Nephron (organoid): ENCODE results near the gene NRDC.
"Not testable (repeated sequence)": the region's sequence is repeated elsewhere in the genome, so short reads cannot be mapped to it uniquely, and the experiment has no call there.

Experiments used
- H3K27ac Mint-ChIP-seq, 3 experiments: 2 replicates each; pipeline ENCODE4 v1.8.0; 2020; ENCODE audit warnings: mixed read lengths in 3 of 3, mild to moderate bottlenecking in 2 of 3, moderate library complexity in 1 of 3
- H3K27me3 Mint-ChIP-seq: 2 replicates; pipeline ENCODE4 v1.8.0; 2021; ENCODE audit warnings: low read depth, mild to moderate bottlenecking, moderate library complexity, mixed read lengths
- H3K36me3 Mint-ChIP-seq: 2 replicates; pipeline ENCODE4 v1.8.0; 2020; ENCODE audit warnings: low read depth, mixed read lengths
- H3K4me1 Mint-ChIP-seq: 2 replicates; pipeline ENCODE4 v1.8.0; 2020; ENCODE audit warnings: mixed read lengths
- H3K4me3 Mint-ChIP-seq, 3 experiments: 2 replicates each; pipeline ENCODE4 v1.8.0; 2020; ENCODE audit warnings: mild to moderate bottlenecking in 3 of 3, mixed read lengths in 3 of 3, moderate library complexity in 2 of 3
- H3K9me3 Mint-ChIP-seq: 2 replicates; pipeline ENCODE4 v1.8.0; 2020; ENCODE audit warnings: mixed read lengths
- CTCF ChIP-seq, 3 experiments: fragments of 200-600 bp; sonication (generic); IDR thresholded peaks; one replicate each; pipeline ENCODE4 v1.5.0; 2021; ENCODE audit warnings: antibody characterized with exemption in 3 of 3; ENCODE audit not compliant: unreplicated experiment in 3 of 3

Gene NRDC

DNA sequence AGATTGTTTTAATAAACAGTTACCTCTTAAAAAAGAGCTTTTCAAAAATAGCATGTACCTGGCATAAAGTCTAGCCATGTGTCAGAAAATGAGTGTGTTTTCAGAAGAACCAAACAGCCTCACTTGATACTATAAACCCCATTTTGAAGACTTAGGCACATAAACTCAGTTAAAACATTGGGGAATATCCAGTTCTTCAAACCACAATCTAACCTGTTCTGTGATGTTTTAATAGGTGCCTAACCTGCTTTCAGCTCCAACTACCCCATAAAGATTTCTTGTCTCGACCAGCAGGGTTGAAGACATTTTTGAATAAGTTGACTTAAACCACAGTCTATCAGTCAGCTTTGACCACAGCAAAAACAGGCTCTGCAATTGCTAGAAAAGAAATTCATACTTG, 41.3 kb downstream of the NRDC start:
- Mint-ChIP-seq H3K4me3 (no peak overlapping the region), H3K27ac (no peak overlapping the region), H3K36me3 (peaks cover 43% of the 10 kb centered on the region), H3K27me3 (no peaks in the 10 kb centered on the region), H3K4me1 (no peaks in the 10 kb centered on the region), H3K9me3 (no peaks in the 10 kb centered on the region)
- no peak for TF ChIP-seq CTCF (IDR thresholded peaks at IDR 0.05; ENCODE audit: unreplicated experiment in 3 of 3)

DNA sequence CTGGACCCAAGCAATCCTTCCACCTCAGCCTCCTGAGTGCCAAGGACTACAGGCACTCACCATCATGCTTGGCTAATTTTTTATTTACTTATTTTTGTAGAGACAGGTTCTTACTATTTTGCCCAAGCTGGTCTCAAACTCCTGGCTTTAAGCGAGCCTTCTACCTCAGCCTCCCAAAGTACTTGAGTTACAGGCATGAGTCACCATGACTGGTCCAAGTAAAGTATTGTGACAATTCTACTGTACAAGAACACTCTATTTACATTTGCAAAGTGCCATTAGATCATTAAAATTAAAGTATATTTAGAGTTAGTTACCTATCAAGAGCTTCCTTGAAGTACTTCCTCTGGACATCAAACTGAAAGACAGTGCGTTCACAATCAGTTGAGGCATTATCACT, 44.8 kb downstream of the NRDC start:
- Mint-ChIP-seq H3K9me3 (no peaks in the 10 kb centered on the region), H3K27ac (no peak overlapping the region), H3K36me3 (peaks cover 50% of the 10 kb centered on the region), H3K27me3 (no peaks in the 10 kb centered on the region), H3K4me3 (no peak overlapping the region), H3K4me1 (no peaks in the 10 kb centered on the region)
- no peak for TF ChIP-seq CTCF (IDR thresholded peaks at IDR 0.05; ENCODE audit: unreplicated experiment in 3 of 3)

DNA sequence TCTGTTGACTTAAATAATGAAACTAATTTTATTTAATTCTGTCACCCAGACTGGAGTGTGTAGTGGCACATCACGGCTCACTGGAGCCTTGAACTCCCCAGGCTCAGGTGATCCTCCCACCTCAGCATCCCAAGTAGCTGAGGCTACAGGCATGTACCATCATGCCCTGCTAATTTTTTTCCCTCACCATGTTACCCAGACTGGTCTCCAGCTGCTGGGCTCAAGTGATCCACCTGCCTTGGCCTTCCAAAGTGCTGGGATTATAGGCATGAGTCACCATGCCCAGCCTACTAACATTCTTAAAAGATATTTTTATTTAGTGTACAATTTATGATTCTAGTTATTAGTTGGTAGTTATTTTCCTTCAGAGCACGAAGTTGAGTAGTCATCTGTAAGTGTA, 49.5 kb downstream of the NRDC start:
- Mint-ChIP-seq H3K27me3 (no peaks in the 10 kb centered on the region), H3K9me3 (no peaks in the 10 kb centered on the region), H3K4me3 (no peak overlapping the region), H3K4me1 (no peaks in the 10 kb centered on the region), H3K27ac (no peak overlapping the region), H3K36me3 (peaks cover 53% of the 10 kb centered on the region)
- no peak for TF ChIP-seq CTCF (IDR thresholded peaks at IDR 0.05; ENCODE audit: unreplicated experiment in 3 of 3)

GRCh38 chr1:51819810-51820209, 58.7 kb downstream of the NRDC start:
- H3K27ac Mint-ChIP-seq, result no peak overlapping the region
- H3K9me3 Mint-ChIP-seq, result no peaks in the 10 kb centered on the region
- no peaks in the 10 kb centered on the region for H3K27me3 Mint-ChIP-seq
- H3K4me1 Mint-ChIP-seq, result no peaks in the 10 kb centered on the region
- no peak overlapping the region for H3K4me3 Mint-ChIP-seq
- peaks cover 43% of the 10 kb centered on the region for H3K36me3 Mint-ChIP-seq
- TF ChIP-seq CTCF (IDR thresholded peaks at IDR 0.05; ENCODE audit: unreplicated experiment in 3 of 3), result no peak

- H3K4me1 Mint-ChIP-seq, H3K4me3 Mint-ChIP-seq, H3K9me3 Mint-ChIP-seq, H3K27me3 Mint-ChIP-seq: not testable (repeated sequence)
- Mint-ChIP-seq H3K27ac (peak overlapping the region in 1 of 3 experiments; percentile 71), H3K36me3 (peaks cover 44% of the 10 kb centered on the region)
These were observed 59.5 kb downstream of the NRDC start for GRCh38 chr1:51819021-51819420.

- Mint-ChIP-seq H3K4me3 (no peak overlapping the region), H3K9me3 (no peaks in the 10 kb centered on the region), H3K27ac (peak overlapping the region; percentile 50 to 78 (median 71)), H3K27me3 (no peaks in the 10 kb centered on the region), H3K36me3 (peaks cover 49% of the 10 kb centered on the region), H3K4me1 (no peaks in the 10 kb centered on the region)
- no peak for TF ChIP-seq CTCF (IDR thresholded peaks at IDR 0.05; ENCODE audit: unreplicated experiment in 3 of 3)
These were observed 60.0 kb downstream of the NRDC start for GRCh38 chr1:51818487-51818886.
